Endodermal cell (in vitro differentiated cells): ENCODE measurements around the gene RARRES1. TPM values are rescaled to one million over a fixed set of nuclear protein-coding genes. Genes with fewer than 3 reads are reported as not detected.

ENCODE experiments used
- DNase-seq: peaks from one replicate; pipeline ENCODE4 v3.0.0-alpha.2; 2017
- H3K27ac ChIP-seq: 2 replicates; pipeline ENCODE4 v1.5.1; 2013; ENCODE audit warnings: mild to moderate bottlenecking, low read depth, low read length, moderate library complexity
- H3K27me3 ChIP-seq: 2 replicates; pipeline ENCODE4 v1.6.1; 2013; ENCODE audit warnings: mild to moderate bottlenecking, low read length, moderate library complexity; ENCODE audit not compliant: insufficient read depth, control insufficient read depth, poor library complexity, severe bottlenecking
- H3K36me3 ChIP-seq: 2 replicates; pipeline ENCODE4 v1.7.0; 2013; ENCODE audit warnings: mild to moderate bottlenecking, low read length, moderate library complexity; ENCODE audit not compliant: control insufficient read depth, insufficient read depth
- H3K4me1 ChIP-seq: one replicate; pipeline ENCODE4 v1.7.0; 2013; ENCODE audit warnings: low read length; ENCODE audit not compliant: control insufficient read depth, insufficient read depth
- H3K4me3 ChIP-seq: 2 replicates; pipeline ENCODE4 v1.5.1; 2013; ENCODE audit warnings: mild to moderate bottlenecking, low read length, moderate library complexity
- H3K9ac ChIP-seq: 2 replicates; pipeline ENCODE4 v1.6.1; 2013; ENCODE audit warnings: mild to moderate bottlenecking, low read length, moderate library complexity; ENCODE audit not compliant: poor library complexity, severe bottlenecking; ENCODE audit errors: extremely low read depth
- H3K9me3 ChIP-seq: 2 replicates; pipeline ENCODE4 v1.6.1; 2013; ENCODE audit warnings: mild to moderate bottlenecking, low read length, moderate library complexity; ENCODE audit not compliant: control insufficient read depth
- H3K27ac Mint-ChIP-seq: 2 replicates; pipeline ENCODE4 v1.8.0; 2020; ENCODE audit warnings: mixed read lengths
- H3K27me3 Mint-ChIP-seq: 2 replicates; pipeline ENCODE4 v1.8.0; 2021; ENCODE audit warnings: mild to moderate bottlenecking, mixed read lengths; ENCODE audit not compliant: insufficient read depth
- H3K36me3 Mint-ChIP-seq: 2 replicates; pipeline ENCODE4 v1.8.0; 2020; ENCODE audit warnings: low read depth, mixed read lengths
- H3K4me1 Mint-ChIP-seq: 2 replicates; pipeline ENCODE4 v1.8.0; 2020; ENCODE audit warnings: mixed read lengths
- H3K4me3 Mint-ChIP-seq: 2 replicates; pipeline ENCODE4 v1.8.0; 2020; ENCODE audit warnings: mild to moderate bottlenecking, moderate library complexity, mixed read lengths
- H3K9me3 Mint-ChIP-seq: 2 replicates; pipeline ENCODE4 v1.8.0; 2020; ENCODE audit warnings: mild to moderate bottlenecking, mixed read lengths
- CTCF ChIP-seq: fragments of 200-600 bp; sonication (generic); conservative IDR thresholded peaks from 2 replicates; pipeline ENCODE4 v1.5.0; 2021; ENCODE audit warnings: antibody characterized with exemption, mild to moderate bottlenecking
- WGBS, 2 experiments: methylation state at CpG; one replicate each; pipeline versions ENCODE4 v1.1.5 to v1.1.7; 2013; ENCODE audit warnings: missing lambda C conversion rate in 2 of 2, mixed read lengths in 1 of 2; ENCODE audit not compliant: insufficient coverage in 1 of 2, insufficient read length in 1 of 2; 5-methylcytosine and 5-hydroxymethylcytosine counted together
- total RNA-seq, 2 donors: library from RNA; stranded (reverse); fragmentation: NEBNext Ultra II Directional in 1 of 2; extraction: Animal tissue kit (Norgen Biotek cat#: 25700) in 1 of 2; gene quantifications; 2 replicates in 1 of 2; 3 replicates in 1 of 2; pipeline ENCODE4 v1.2.1, GENCODE V29; 2021

Gene RARRES1
- total RNA-seq, 2 donors from 2014 or later, result 0.58 to 0.95 TPM

GRCh38 chr3:158761350-158761749 lies 29.1 kb upstream of the RARRES1 start:
- no peaks in the 10 kb centered on the region for H3K36me3 Mint-ChIP-seq
- Histone ChIP-seq H3K4me3 (no peak overlapping the region), H3K27me3 (no peaks in the 10 kb centered on the region), H3K9ac (no peak overlapping the region), H3K27ac (no peak overlapping the region), H3K36me3 (no peaks in the 10 kb centered on the region), H3K9me3 (no peaks in the 10 kb centered on the region), H3K4me1 (no peaks in the 10 kb centered on the region)
- no peaks in the 10 kb centered on the region for H3K27me3 Mint-ChIP-seq
- no peaks in the 10 kb centered on the region for H3K4me1 Mint-ChIP-seq
- no peaks in the 10 kb centered on the region for H3K9me3 Mint-ChIP-seq
- no peak overlapping the region for H3K27ac Mint-ChIP-seq
- DNase-seq, result no peak
- no peak for TF ChIP-seq CTCF
- no peak overlapping the region for H3K4me3 Mint-ChIP-seq
- WGBS, 2 experiments, result 80 to 89% methylated on average over 3 of the region's 3 CpGs

GRCh38 chr3:158755421-158755820 lies 23.2 kb upstream of the RARRES1 start:
- H3K4me3 Mint-ChIP-seq, result no peak overlapping the region
- no peak overlapping the region for H3K27ac ChIP-seq
- no peak overlapping the region for H3K9ac ChIP-seq
- H3K27ac Mint-ChIP-seq, result no peak overlapping the region
- TF ChIP-seq CTCF, result no peak
- H3K27me3 ChIP-seq, result no peaks in the 10 kb centered on the region
- 88 to 89% methylated on average over 2 of the region's 2 CpGs for WGBS, 2 experiments
- no peaks in the 10 kb centered on the region for H3K36me3 Mint-ChIP-seq
- H3K4me3 ChIP-seq, result no peak overlapping the region
- H3K4me1 Mint-ChIP-seq, result no peaks in the 10 kb centered on the region
- no peaks in the 10 kb centered on the region for H3K36me3 ChIP-seq
- no peaks in the 10 kb centered on the region for H3K9me3 ChIP-seq
- H3K9me3 Mint-ChIP-seq, result no peaks in the 10 kb centered on the region
- H3K4me1 ChIP-seq, result no peaks in the 10 kb centered on the region
- DNase-seq, result no peak
- no peaks in the 10 kb centered on the region for H3K27me3 Mint-ChIP-seq

GRCh38 chr3:158753854-158754253 lies 21.6 kb upstream of the RARRES1 start:
- no peaks in the 10 kb centered on the region for H3K36me3 ChIP-seq
- no peaks in the 10 kb centered on the region for H3K4me1 ChIP-seq
- no peaks in the 10 kb centered on the region for H3K9me3 ChIP-seq
- no peak overlapping the region for H3K9ac ChIP-seq
- no peak for DNase-seq
- H3K27me3 Mint-ChIP-seq, result no peaks in the 10 kb centered on the region
- no peaks in the 10 kb centered on the region for H3K27me3 ChIP-seq
- H3K4me1 Mint-ChIP-seq, result no peaks in the 10 kb centered on the region
- no peaks in the 10 kb centered on the region for H3K9me3 Mint-ChIP-seq
- no peak overlapping the region for H3K4me3 ChIP-seq
- H3K27ac Mint-ChIP-seq, result no peak overlapping the region
- WGBS, 2 experiments, result 87 to 100% methylated on average over 1 to 4 of the region's 5 CpGs
- no peaks in the 10 kb centered on the region for H3K36me3 Mint-ChIP-seq
- TF ChIP-seq CTCF, result no peak
- no peak overlapping the region for H3K27ac ChIP-seq
- H3K4me3 Mint-ChIP-seq, result no peak overlapping the region
